Activated CD8-positive, alpha-beta memory T cell treated with anti-CD3 and anti-CD28 coated beads, Interleukin-2, amount 50 U/mL, for 4 hours (primary cell): ENCODE results near the gene ACSM5.
"Not testable (repeated sequence)": the region's sequence is repeated elsewhere in the genome, so short reads cannot be mapped to it uniquely, and the experiment has no call there.

Experiments used
- DNase-seq: peaks from one replicate; pipeline ENCODE4 v3.0.0-alpha.2; 2020

The ACSM5 gene

DNA sequence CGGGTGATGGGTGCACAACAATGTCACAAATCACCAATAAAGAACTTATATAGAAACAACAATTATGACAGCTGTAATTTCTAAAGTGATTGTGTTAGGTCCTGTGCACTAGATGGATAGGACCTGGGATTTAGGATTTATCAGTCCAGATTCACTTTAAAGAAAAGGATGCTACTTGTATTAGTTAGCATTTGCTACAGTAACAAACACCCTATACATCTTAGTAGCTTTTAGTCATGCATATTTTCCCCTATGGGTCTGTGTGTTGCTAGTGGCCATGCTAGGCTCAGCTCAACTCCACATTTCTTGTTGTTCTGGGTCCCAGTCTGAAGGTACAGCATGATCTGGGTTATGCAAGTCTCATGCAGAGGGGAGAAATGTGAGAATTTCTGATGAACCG, 49.9 kb downstream of the ACSM5 start:
- not testable (repeated sequence) for DNase-seq

DNA sequence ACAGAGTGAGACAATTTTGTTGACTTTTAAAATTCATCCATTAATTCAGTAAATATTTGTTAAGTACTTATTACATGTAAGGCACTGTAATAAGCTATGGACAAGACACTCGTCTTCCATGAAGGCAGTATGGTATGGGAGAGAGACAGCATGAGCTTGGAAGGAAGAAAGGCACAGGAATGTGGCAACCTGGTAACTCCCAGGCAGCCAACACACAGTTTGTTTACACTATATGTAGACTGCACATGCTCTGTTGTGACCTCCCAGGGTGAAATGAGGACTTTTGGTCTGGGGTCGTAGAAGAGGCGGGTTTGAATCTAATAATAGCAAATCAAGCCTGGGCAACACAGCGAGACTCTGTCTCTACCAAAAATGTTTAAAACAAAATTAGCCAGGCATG, 51.0 kb downstream of the ACSM5 start:
- not testable (repeated sequence) for DNase-seq

- not testable (repeated sequence) for DNase-seq
These were observed 59.6 kb downstream of the ACSM5 start for GRCh38 chr16:20468954-20469353.

DNA sequence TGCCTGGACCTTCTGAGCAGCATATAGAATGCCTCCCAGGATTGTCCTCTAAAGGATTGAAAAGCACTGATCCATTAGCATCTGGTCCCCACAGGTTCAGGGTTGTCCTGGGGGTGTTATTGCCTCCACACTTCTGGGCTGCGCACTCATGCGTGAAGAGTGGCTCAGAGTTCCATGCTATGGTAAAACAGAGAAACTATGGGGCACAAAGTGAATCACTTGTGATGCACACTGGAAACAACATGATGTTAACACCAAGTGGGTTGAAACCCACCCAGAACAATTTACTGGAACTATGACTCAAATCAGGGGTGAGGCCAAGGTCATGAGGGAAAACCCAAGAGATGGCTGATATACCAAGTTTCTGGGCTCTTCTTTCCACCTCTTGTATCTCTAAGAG, 60.6 kb downstream of the ACSM5 start:
- not testable (repeated sequence) for DNase-seq

- not testable (repeated sequence) for DNase-seq
These were observed 61.4 kb downstream of the ACSM5 start for GRCh38 chr16:20470732-20471131.

- not testable (repeated sequence) for DNase-seq
These were observed 67.9 kb downstream of the ACSM5 start for GRCh38 chr16:20477188-20477744.

DNA sequence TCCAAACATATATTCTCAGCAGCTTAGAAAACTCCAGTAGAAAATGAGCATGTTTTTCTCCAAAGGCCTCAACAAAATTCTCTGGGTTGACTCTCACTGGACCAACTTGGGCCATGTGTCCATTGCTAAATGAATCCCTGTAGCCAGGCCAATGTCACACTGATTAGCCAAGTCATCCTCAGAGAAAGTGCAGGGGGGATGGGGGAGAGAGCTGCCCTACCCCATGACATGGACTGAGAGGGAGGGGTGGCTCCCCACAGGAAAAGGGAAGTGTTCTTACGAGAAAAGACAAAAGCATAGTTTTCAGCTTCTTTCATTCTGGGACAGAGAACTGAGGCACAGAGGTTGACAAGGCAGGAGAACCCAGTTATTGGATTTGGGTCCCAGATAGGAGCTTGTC, 74.7 kb downstream of the ACSM5 start:
- DNase-seq, result not testable (repeated sequence)

DNA sequence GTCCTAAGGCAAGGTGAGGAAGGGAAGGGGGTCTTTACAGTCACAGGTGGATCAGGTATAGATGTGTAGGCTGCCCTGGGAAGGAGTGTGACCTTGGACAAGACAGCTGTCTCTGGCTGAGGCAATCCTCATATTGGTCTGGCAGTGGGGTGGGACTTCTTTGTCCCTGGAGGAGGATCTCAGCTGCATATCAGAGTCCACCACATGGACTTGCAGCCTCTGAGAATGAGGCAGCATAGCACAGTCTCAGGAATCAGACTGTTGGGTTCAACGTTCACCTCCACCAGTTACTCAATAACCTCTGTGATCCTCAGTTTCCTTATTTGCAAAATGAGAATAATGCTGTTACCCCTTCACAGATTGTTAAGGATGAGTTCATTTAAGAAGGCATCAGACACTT, 75.4 kb downstream of the ACSM5 start:
- DNase-seq, result no peak

DNA sequence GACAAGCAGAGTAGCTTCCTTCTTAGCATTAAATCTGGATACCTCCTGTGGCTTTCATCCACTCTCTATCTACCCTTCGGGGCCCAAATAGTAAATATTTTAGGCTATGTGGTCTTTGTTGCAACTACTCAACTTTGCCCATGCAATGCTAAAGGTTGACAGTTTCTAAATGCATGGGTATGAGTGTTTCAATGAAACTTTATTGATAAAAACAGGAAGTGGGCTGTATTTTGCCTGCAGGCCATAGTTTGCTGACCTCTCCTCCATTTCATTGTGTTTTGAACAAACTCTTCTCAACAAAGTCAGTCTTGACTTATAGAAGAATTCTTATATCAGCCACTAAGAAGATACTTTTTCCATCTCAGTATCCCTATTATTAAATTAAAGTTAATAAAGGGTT, 76.1 kb downstream of the ACSM5 start:
- DNase-seq, result no peak
